ENCODE results near the gene FGD2.

GRCh38 chr6:37059344-37060194 lies 54.1 kb downstream of the FGD2 start:
- TF ChIP-seq CTCF (IDR thresholded peaks at IDR 0.05; ENCODE audit: borderline replicate concordance, extremely low read depth, low read length, poor library complexity, severe bottlenecking) (no peak), EZH2 (IDR thresholded peaks at IDR 0.05; ENCODE audit: borderline replicate concordance, low read depth, low read length, severe bottlenecking) (no peak)

Measured in DND-41 (cell line).